ENCODE results near the gene ZBTB14. TPM values are rescaled to one million over a fixed set of nuclear protein-coding genes. Genes with fewer than 3 reads are reported as not detected.

ZBTB14 gene
- total RNA-seq, 2 experiments from 2014 or later, result 28.1 to 33.9 TPM

DNA sequence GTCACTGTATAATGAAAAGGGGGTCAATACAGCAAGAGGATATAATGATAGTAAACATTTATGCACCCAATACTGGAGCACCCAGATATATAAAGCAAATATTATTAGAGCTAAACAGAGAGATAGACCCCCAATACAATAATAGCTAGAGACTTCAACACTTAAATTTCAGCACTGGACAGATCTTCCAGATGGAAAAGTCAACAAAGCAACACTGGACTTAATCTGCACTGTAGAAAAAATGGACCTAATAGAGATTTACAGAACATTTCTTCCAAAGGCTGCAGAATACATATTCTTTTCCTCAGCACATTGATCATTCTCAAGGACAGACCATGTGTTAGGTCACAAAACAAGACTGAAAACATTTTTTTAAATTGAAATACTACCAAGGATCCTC lies 26.7 kb downstream of the ZBTB14 start:
- intact Hi-C loops (cut with micrococcal nuclease; ENCODE audit: unreplicated experiment), result no loop called here
- Histone ChIP-seq H3K9me2 (ENCODE audit: insufficient read depth, low read length) (no peaks in the 10 kb centered on the region), H3K27ac (ENCODE audit: low read depth, low read length, poor library complexity, severe bottlenecking) (no peak overlapping the region), H3K9me3 (ENCODE audit: low read length) (peaks cover 22% of the 10 kb centered on the region; the same call in 1 of the 2 replicates), H3K79me2 (ENCODE audit: insufficient read depth, low read depth, low read length) (no peaks in the 10 kb centered on the region), H2AFZ (ENCODE audit: low read length) (no peak overlapping the region), H4K20me1 (ENCODE audit: insufficient read depth, low read length) (no peaks in the 10 kb centered on the region), H3K36me3 (ENCODE audit: insufficient read depth, low read length) (no peaks in the 10 kb centered on the region), H3K4me3 (ENCODE audit: low read depth, low read length, poor library complexity, severe bottlenecking) (no peak overlapping the region), H3K4me2 (ENCODE audit: low read length) (no peak overlapping the region), H3K4me1 (ENCODE audit: insufficient read depth, low read length, poor library complexity, severe bottlenecking) (no peaks in the 10 kb centered on the region)
- no TSS peak for BruUV-seq (replicated peaks)
- ChIA-PET CTCF (ENCODE audit: unreplicated experiment) (no interaction called here), POLR2A (no interaction called here)
- DNase-seq (ENCODE audit: low spot score), result no peak
- TF ChIP-seq EZH2phosphoT487 (IDR thresholded peaks at IDR 0.05; ENCODE audit: borderline replicate concordance, low read depth, low read length), result no peak
- TF ChIP-seq, protein P1, sequence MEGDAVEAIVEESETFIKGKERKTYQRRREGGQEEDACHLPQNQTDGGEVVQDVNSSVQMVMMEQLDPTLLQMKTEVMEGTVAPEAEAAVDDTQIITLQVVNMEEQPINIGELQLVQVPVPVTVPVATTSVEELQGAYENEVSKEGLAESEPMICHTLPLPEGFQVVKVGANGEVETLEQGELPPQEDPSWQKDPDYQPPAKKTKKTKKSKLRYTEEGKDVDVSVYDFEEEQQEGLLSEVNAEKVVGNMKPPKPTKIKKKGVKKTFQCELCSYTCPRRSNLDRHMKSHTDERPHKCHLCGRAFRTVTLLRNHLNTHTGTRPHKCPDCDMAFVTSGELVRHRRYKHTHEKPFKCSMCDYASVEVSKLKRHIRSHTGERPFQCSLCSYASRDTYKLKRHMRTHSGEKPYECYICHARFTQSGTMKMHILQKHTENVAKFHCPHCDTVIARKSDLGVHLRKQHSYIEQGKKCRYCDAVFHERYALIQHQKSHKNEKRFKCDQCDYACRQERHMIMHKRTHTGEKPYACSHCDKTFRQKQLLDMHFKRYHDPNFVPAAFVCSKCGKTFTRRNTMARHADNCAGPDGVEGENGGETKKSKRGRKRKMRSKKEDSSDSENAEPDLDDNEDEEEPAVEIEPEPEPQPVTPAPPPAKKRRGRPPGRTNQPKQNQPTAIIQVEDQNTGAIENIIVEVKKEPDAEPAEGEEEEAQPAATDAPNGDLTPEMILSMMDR (conservative IDR thresholded peaks at IDR 0.05; ENCODE audit: low read length), result no peak

DNA sequence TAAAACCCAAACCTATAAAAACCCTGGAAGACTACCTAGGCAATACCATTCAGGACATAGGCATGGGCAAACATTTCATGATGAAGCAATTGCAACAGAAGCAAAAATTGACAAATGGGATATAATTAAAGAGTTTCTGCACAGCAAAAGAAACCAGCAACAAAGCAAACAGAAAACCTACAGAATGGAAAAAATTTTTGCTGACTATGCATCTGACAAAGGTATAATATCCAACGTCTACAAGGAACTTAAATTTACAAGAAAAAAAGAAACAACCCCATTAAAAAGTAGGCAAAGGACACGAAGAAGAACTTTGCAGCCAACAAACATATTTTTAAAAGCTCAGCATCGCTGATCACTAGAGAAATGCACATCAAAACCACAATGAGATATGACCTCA lies 28.8 kb downstream of the ZBTB14 start:
- POLR2A ChIA-PET, result interaction anchor here (0.6 kb wide), 2 partner anchors 273 to 1032 kb away, joined by 3 read pairs; no protein-coding TSS in a partner anchor
- intact Hi-C loops (cut with micrococcal nuclease; ENCODE audit: unreplicated experiment), result no loop called here
- no peak for DNase-seq (ENCODE audit: low spot score)
- H3K27ac ChIP-seq (ENCODE audit: low read depth, low read length, poor library complexity, severe bottlenecking), result no peak overlapping the region
- TF ChIP-seq EZH2phosphoT487 (IDR thresholded peaks at IDR 0.05; ENCODE audit: borderline replicate concordance, low read depth, low read length), result no peak
- TF ChIP-seq, protein P1 (conservative IDR thresholded peaks at IDR 0.05; ENCODE audit: low read length), result no peak
- no peak overlapping the region for H2AFZ ChIP-seq (ENCODE audit: low read length)
- H3K79me2 ChIP-seq (ENCODE audit: insufficient read depth, low read depth, low read length), result no peaks in the 10 kb centered on the region
- CTCF ChIA-PET (ENCODE audit: unreplicated experiment), result no interaction called here
- no peak overlapping the region for H3K4me3 ChIP-seq (ENCODE audit: low read depth, low read length, poor library complexity, severe bottlenecking)
- no peaks in the 10 kb centered on the region for H3K9me2 ChIP-seq (ENCODE audit: insufficient read depth, low read length)
- H3K4me1 ChIP-seq (ENCODE audit: insufficient read depth, low read length, poor library complexity, severe bottlenecking), result no peaks in the 10 kb centered on the region
- BruUV-seq (replicated peaks), result no TSS peak
- H4K20me1 ChIP-seq (ENCODE audit: insufficient read depth, low read length), result no peaks in the 10 kb centered on the region
- peaks cover 16% of the 10 kb centered on the region; the same call in 1 of the 2 replicates for H3K9me3 ChIP-seq (ENCODE audit: low read length)
- H3K4me2 ChIP-seq (ENCODE audit: low read length), result no peak overlapping the region
- no peaks in the 10 kb centered on the region for H3K36me3 ChIP-seq (ENCODE audit: insufficient read depth, low read length)

DNA sequence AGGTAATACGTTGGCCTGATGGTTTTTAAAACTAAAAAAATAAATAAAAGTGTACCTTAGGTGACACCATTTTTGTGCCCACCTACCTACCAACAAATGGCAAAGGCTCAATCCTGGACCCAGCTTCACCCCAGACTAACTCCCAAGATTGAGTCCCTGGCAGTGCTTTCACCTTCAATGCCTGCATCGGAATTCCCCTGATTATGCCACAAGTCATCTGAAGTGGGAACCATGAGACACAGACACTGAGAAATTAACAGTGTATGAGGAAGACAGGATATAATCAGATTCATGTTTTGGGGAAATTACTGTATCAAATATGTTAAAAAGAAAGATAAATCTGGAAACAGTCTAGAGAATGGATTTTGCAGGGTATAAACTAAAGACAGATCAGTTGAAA lies 41.6 kb downstream of the ZBTB14 start:
- H3K79me2 ChIP-seq (ENCODE audit: insufficient read depth, low read depth, low read length), result no peaks in the 10 kb centered on the region
- no peak overlapping the region for H3K4me2 ChIP-seq (ENCODE audit: low read length)
- no peak overlapping the region for H3K27ac ChIP-seq (ENCODE audit: low read depth, low read length, poor library complexity, severe bottlenecking)
- ChIA-PET POLR2A (no interaction called here), CTCF (ENCODE audit: unreplicated experiment) (no interaction called here)
- no peak overlapping the region for H3K4me3 ChIP-seq (ENCODE audit: low read depth, low read length, poor library complexity, severe bottlenecking)
- H3K4me1 ChIP-seq (ENCODE audit: insufficient read depth, low read length, poor library complexity, severe bottlenecking), result peaks cover 11% of the 10 kb centered on the region
- no peaks in the 10 kb centered on the region for H3K9me2 ChIP-seq (ENCODE audit: insufficient read depth, low read length)
- H3K36me3 ChIP-seq (ENCODE audit: insufficient read depth, low read length), result no peaks in the 10 kb centered on the region
- H4K20me1 ChIP-seq (ENCODE audit: insufficient read depth, low read length), result no peaks in the 10 kb centered on the region
- no TSS peak for BruUV-seq (replicated peaks)
- no peak overlapping the region for H2AFZ ChIP-seq (ENCODE audit: low read length)
- TF ChIP-seq, protein P1 (conservative IDR thresholded peaks at IDR 0.05; ENCODE audit: low read length), result no peak
- TF ChIP-seq EZH2phosphoT487 (IDR thresholded peaks at IDR 0.05; ENCODE audit: borderline replicate concordance, low read depth, low read length), result no peak
- no peaks in the 10 kb centered on the region for H3K9me3 ChIP-seq (ENCODE audit: low read length)
- intact Hi-C loops (cut with micrococcal nuclease; ENCODE audit: unreplicated experiment), result no loop called here
- DNase-seq (ENCODE audit: low spot score), result no peak
